HEK293 (cell line): ENCODE data around the gene RUFY4.

Source experiments
- CTCF ChIA-PET: fragments of 350-600 bp; formaldehyde crosslinking; extraction: SDS; loops from one replicate; lab custom pipeline; 2021; ENCODE audit warnings: antibody characterized with exemption; lab: Yijun Ruan, JAX
- POLR2A ChIA-PET: fragments of 300-600 bp; formaldehyde crosslinking; extraction: SDS; loops from one replicate; lab custom pipeline; 2020; ENCODE audit warnings: antibody characterized with exemption, inconsistent platforms; lab: Yijun Ruan, JAX
- H3K27ac ChIP-seq: fragments of 200-500 bp; sonication (Bioruptor generic); 2 replicates; pipeline ENCODE4 v1.5.1; 2014; ENCODE audit warnings: low read depth, low read length, control low read depth, inconsistent platforms; ENCODE audit errors: extremely low read depth
- H3K36me3 ChIP-seq, 2 experiments: fragments of 200-500 bp in 1 of 2; sonication (Bioruptor generic) in 1 of 2; 1 replicate in 1 of 2; 2 replicates in 1 of 2; pipeline ENCODE4 v1.5.1; 2014 to 2017; ENCODE audit warnings: inconsistent platforms in 2 of 2, low read length in 2 of 2; ENCODE audit not compliant: control insufficient read depth in 2 of 2, insufficient read depth in 1 of 2
- H3K4me1 ChIP-seq: fragments of 200-500 bp; sonication (Bioruptor generic); 2 replicates; pipeline ENCODE4 v1.5.1; 2014; ENCODE audit warnings: mild to moderate bottlenecking, low read length, inconsistent platforms; ENCODE audit not compliant: control insufficient read depth, insufficient read depth
- H3K4me3 ChIP-seq: 2 replicates; pipeline ENCODE4 v1.5.1; 2011; ENCODE audit warnings: low read depth, mild to moderate bottlenecking, control low read depth, low read length, moderate library complexity
- H3K9me3 ChIP-seq: fragments of 200-500 bp; sonication (Bioruptor generic); 2 replicates; pipeline ENCODE4 v1.5.1; 2014; ENCODE audit warnings: low read depth, low read length, inconsistent platforms; ENCODE audit not compliant: control insufficient read depth, insufficient read depth
- KLF8 ChIP-seq: fragments of 450-650 bp; formaldehyde crosslinking; IDR thresholded peaks from 2 replicates; pipeline ENCODE4 v1.5.1; 2016; ENCODE audit warnings: missing biosample characterization, missing genetic modification characterization
- SETDB1 ChIP-seq: IDR thresholded peaks from one replicate; pipeline ENCODE4 v1.6.1; 2017; ENCODE audit warnings: mild to moderate bottlenecking, low read length, moderate library complexity, mixed read lengths; ENCODE audit not compliant: insufficient read length
- SP3 ChIP-seq: fragments of 450-650 bp; formaldehyde crosslinking; IDR thresholded peaks from 2 replicates; pipeline ENCODE4 v1.5.1; 2016; ENCODE audit warnings: missing biosample characterization, missing genetic modification characterization
- ZBTB17 ChIP-seq: fragments of 450-650 bp; formaldehyde crosslinking; IDR thresholded peaks from 2 replicates; pipeline ENCODE4 v1.5.1; 2016; ENCODE audit warnings: missing biosample characterization, missing genetic modification characterization
- ZBTB21 ChIP-seq: fragments of 450-650 bp; formaldehyde crosslinking; IDR thresholded peaks from 2 replicates; pipeline ENCODE4 v1.5.1; 2017; ENCODE audit warnings: missing biosample characterization, missing genetic modification characterization
- ZBTB26 ChIP-seq: fragments of 450-650 bp; formaldehyde crosslinking; optimal IDR thresholded peaks from 2 replicates; pipeline ENCODE3; 2016; ENCODE audit warnings: missing biosample characterization, mild to moderate bottlenecking, missing genetic modification characterization
- ZBTB8A ChIP-seq: fragments of 450-650 bp; formaldehyde crosslinking; IDR thresholded peaks from 2 replicates; pipeline ENCODE4 v1.5.1; 2016; ENCODE audit warnings: missing biosample characterization, missing genetic modification characterization
- ZNF112 ChIP-seq: fragments of 450-650 bp; formaldehyde crosslinking; IDR thresholded peaks from 2 replicates; pipeline ENCODE4 v1.5.0; 2017; ENCODE audit warnings: missing biosample characterization, missing genetic modification characterization
- ZNF184 ChIP-seq: fragments of 450-650 bp; IDR thresholded peaks from 2 replicates; pipeline ENCODE4 v1.5.1; 2018; ENCODE audit warnings: missing biosample characterization, mild to moderate bottlenecking, missing genetic modification characterization
- ZNF223 ChIP-seq: fragments of 450-650 bp; formaldehyde crosslinking; IDR thresholded peaks from 2 replicates; pipeline ENCODE4 v1.5.1; 2016; ENCODE audit warnings: missing biosample characterization, missing genetic modification characterization
- ZNF274 ChIP-seq, 2 experiments: fragments of 200-500 bp in 1 of 2; fragments of 450-650 bp in 1 of 2; sonication (Bioruptor generic) in 1 of 2; formaldehyde crosslinking in 1 of 2; IDR thresholded peaks; 2 replicates each; pipeline versions ENCODE4 v1.5.1 to v1.6.1; 2014 to 2016; ENCODE audit warnings: borderline replicate concordance in 1 of 2, inconsistent platforms in 1 of 2, low read length in 1 of 2, missing biosample characterization in 1 of 2, missing genetic modification characterization in 1 of 2
- ZNF324 ChIP-seq: fragments of 450-650 bp; formaldehyde crosslinking; IDR thresholded peaks from 2 replicates; pipeline ENCODE4 v1.5.1; 2016; ENCODE audit warnings: missing biosample characterization, missing genetic modification characterization
- ZNF341 ChIP-seq: fragments of 450-650 bp; formaldehyde crosslinking; IDR thresholded peaks from 2 replicates; pipeline ENCODE4; 2016; ENCODE audit warnings: low read depth, missing biosample characterization, missing genetic modification characterization
- ZNF514 ChIP-seq: fragments of 450-650 bp; formaldehyde crosslinking; IDR thresholded peaks from 2 replicates; pipeline ENCODE4 v1.5.1; 2016; ENCODE audit warnings: missing biosample characterization, missing genetic modification characterization
- ZNF544 ChIP-seq: fragments of 450-650 bp; formaldehyde crosslinking; IDR thresholded peaks from 2 replicates; pipeline ENCODE4 v1.5.0; 2017; ENCODE audit warnings: missing biosample characterization, missing genetic modification characterization
- ZNF629 ChIP-seq: fragments of 450-650 bp; formaldehyde crosslinking; IDR thresholded peaks from 2 replicates; pipeline ENCODE4 v1.5.1; 2017; ENCODE audit warnings: missing biosample characterization, missing genetic modification characterization
- ZNF768 ChIP-seq: fragments of 450-650 bp; formaldehyde crosslinking; IDR thresholded peaks from 2 replicates; pipeline ENCODE4 v1.5.1; 2018; ENCODE audit warnings: missing biosample characterization, mild to moderate bottlenecking, missing genetic modification characterization
- ZNF792 ChIP-seq: fragments of 450-650 bp; formaldehyde crosslinking; IDR thresholded peaks from 2 replicates; pipeline ENCODE4 v1.5.1; 2016; ENCODE audit warnings: missing biosample characterization, missing genetic modification characterization
- ZSCAN16 ChIP-seq: fragments of 450-650 bp; formaldehyde crosslinking; IDR thresholded peaks from 2 replicates; pipeline ENCODE4 v1.5.1; 2016; ENCODE audit warnings: missing biosample characterization, missing genetic modification characterization
- ZXDB ChIP-seq: fragments of 450-650 bp; formaldehyde crosslinking; IDR thresholded peaks from 2 replicates; pipeline ENCODE4 v1.5.1; 2016; ENCODE audit warnings: missing biosample characterization, missing genetic modification characterization
- TF ChIP-seq, protein P1 (sequence below): fragments of 450-650 bp; formaldehyde crosslinking; IDR thresholded peaks from 2 replicates; pipeline ENCODE4 v1.5.1; 2016; ENCODE audit warnings: missing biosample characterization, missing genetic modification characterization

The RUFY4 gene

GRCh38 chr2:218041302-218042168 lies 27.5 kb upstream of the RUFY4 start:
- CTCF ChIA-PET: interaction anchor here (0.6 to 2.8 kb wide), 9 partner anchors 12 to 256 kb away, joined by 3 to 21 read pairs (median 6); partner anchors contain the start of gene RUFY4
- POLR2A ChIA-PET: no interaction called here
- no peak overlapping the region for H3K4me3 ChIP-seq

DNA sequence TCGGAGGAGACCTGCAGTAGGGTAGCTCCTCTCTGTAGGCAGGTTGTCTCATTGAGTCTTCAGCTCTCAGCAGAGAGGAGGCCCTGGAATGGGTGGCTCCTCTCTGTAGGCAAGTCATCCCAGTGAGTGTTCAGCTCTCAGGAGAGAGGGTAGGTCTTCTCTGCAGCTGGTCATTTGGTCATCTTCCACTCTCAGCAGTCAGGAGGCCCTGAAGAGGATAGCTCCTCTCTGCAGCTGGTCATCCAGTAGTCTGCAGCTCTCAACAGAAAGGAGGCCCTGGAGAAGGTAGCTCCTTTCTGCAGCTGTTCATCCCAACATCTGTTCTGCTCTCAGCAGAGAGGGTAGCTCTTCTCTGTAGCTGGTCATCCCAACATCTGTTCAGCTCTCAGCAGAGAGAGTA lies 26.0 kb upstream of the RUFY4 start:
- Histone ChIP-seq H3K9me3 (no peaks in the 10 kb centered on the region), H3K36me3 (no peaks in the 10 kb centered on the region), H3K27ac (no peak overlapping the region), H3K4me1 (no peaks in the 10 kb centered on the region), H3K4me3 (no peak overlapping the region)
- ChIA-PET CTCF (interaction anchor here (1.0 to 2.4 kb wide), 6 partner anchors 8 to 257 kb away, joined by 3 to 21 read pairs (median 6); partner anchors contain the start of gene RUFY4), POLR2A (no interaction called here)
- TF ChIP-seq ZNF341 (no peak), SETDB1 (peak; percentile 46), ZNF768 (tag by site-specific recombination) (no peak), KLF8 (tag by site-specific recombination) (no peak), ZBTB8A (no peak)

More at GRCh38 chr2:218041302-218042168, 27.5 kb upstream of the RUFY4 start:
- TF ChIP-seq ZNF274 (IDR thresholded peaks at IDR 0.05; ENCODE audit: low read length) (no peak), ZNF274 (tag by site-specific recombination; IDR thresholded peaks at IDR 0.05; ENCODE audit: borderline replicate concordance) (no peak), ZNF184 (tag by site-specific recombination) (no peak), ZBTB26 (no peak), ZNF629 (tag by site-specific recombination) (no peak), ZNF324 (tag by site-specific recombination) (no peak), SP3 (tag by site-specific recombination) (no peak), ZNF514 (tag by site-specific recombination) (no peak), ZNF544 (tag by site-specific recombination) (no peak), ZSCAN16 (tag by site-specific recombination) (no peak), ZBTB21 (tag by site-specific recombination) (no peak), ZXDB (no peak), ZNF223 (tag by site-specific recombination) (no peak), ZNF792 (tag by site-specific recombination) (no peak), ZBTB17 (tag by site-specific recombination) (no peak), ZNF768 (tag by site-specific recombination) (no peak), ZNF112 (tag by site-specific recombination) (no peak)
- TF ChIP-seq, protein P1, sequence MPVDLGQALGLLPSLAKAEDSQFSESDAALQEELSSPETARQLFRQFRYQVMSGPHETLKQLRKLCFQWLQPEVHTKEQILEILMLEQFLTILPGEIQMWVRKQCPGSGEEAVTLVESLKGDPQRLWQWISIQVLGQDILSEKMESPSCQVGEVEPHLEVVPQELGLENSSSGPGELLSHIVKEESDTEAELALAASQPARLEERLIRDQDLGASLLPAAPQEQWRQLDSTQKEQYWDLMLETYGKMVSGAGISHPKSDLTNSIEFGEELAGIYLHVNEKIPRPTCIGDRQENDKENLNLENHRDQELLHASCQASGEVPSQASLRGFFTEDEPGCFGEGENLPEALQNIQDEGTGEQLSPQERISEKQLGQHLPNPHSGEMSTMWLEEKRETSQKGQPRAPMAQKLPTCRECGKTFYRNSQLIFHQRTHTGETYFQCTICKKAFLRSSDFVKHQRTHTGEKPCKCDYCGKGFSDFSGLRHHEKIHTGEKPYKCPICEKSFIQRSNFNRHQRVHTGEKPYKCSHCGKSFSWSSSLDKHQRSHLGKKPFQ: no peak
- Histone ChIP-seq H3K9me3 (no peaks in the 10 kb centered on the region), H3K36me3 (no peaks in the 10 kb centered on the region), H3K4me1 (no peaks in the 10 kb centered on the region), H3K27ac (no peak overlapping the region)
